ENCODE results near the gene C1QTNF5.

C1QTNF5 gene

GRCh38 chr11:119377112-119377901 is 36.6 kb upstream of the C1QTNF5 start:
- Histone ChIP-seq H3K27ac (replicated peaks; ENCODE audit: low read length) (no peak overlapping the region), H3K18ac (ENCODE audit: low read length) (peak overlapping the region; percentile 63), H4K8ac (ENCODE audit: low read depth, low read length) (no peak overlapping the region)

DNA sequence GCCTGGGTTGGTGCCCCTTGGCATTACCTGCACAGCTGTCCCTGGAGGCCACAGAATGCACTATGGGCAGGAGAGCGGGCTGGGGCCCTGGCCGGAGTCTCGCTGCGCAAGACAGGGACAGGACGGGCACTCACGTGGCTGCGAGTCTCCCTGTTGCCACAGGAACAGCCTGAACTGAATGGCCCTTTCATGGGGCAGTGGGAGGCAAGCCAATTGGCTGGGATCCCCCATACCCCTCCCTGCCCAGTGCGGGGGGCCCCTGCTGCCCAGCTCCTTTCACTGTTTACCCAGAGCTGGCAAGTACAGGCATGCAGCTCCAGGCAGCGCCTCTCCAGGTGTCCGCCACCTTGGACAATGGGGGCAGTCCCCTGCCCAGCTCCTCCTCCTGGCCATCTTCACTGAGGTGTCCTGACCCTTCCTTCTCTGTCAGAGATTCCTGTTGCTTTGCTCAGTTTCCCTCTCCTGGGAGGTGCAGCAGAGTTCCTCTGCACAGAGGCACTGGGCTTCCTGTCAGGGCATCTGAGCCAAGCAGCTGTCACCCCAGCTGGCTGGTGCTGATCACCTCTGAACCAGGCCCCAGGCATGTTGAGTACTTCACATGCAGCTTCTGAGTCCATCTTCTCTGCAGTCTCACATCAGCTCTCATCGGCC is 35.6 kb upstream of the C1QTNF5 start:
- Histone ChIP-seq H3K27ac (replicated peaks; ENCODE audit: low read length) (peak overlapping the region; percentile 18), H3K4me1 (ENCODE audit: control insufficient read depth in 2 of 2, insufficient read depth in 1 of 2, low read depth in 1 of 2, low read length in 2 of 2) (peaks cover 34 to 54% of the 10 kb centered on the region in 2 donors), H3K79me1 (ENCODE audit: low read depth, low read length) (no peaks in the 10 kb centered on the region), H3K4ac (ENCODE audit: low read length) (no peak overlapping the region), H2BK120ac (ENCODE audit: low read depth, low read length) (no peak overlapping the region), H2AFZ (ENCODE audit: low read length) (peak overlapping the region; percentile 55), H4K8ac (ENCODE audit: low read depth, low read length) (no peak overlapping the region), H3K4me3 (ENCODE audit: low read length in 2 of 2) (no peak overlapping the region), H2BK5ac (ENCODE audit: low read length) (no peak overlapping the region), H3K14ac (ENCODE audit: low read length) (peak overlapping the region; percentile 60), H3K18ac (ENCODE audit: low read length) (peak overlapping the region; percentile 55), H3K36me3 (replicated peaks in 1 of 2; ENCODE audit: control insufficient read depth in 2 of 2, insufficient read depth in 2 of 2, low read length in 2 of 2) (no peaks in the 10 kb centered on the region), H3K23ac (ENCODE audit: low read depth, low read length, poor library complexity) (peak overlapping the region; percentile 8), H4K91ac (ENCODE audit: low read depth, low read length, poor library complexity) (no peak overlapping the region), H3K9me3 (replicated peaks in 1 of 2; ENCODE audit: control insufficient read depth in 2 of 2, insufficient read depth in 1 of 2, low read depth in 1 of 2, low read length in 2 of 2) (no peaks in the 10 kb centered on the region), H2BK15ac (ENCODE audit: low read length) (peak overlapping the region; percentile 75), H2BK12ac (ENCODE audit: low read length) (peak overlapping the region; percentile 59), H3K9ac (ENCODE audit: low read depth, low read length, poor library complexity) (no peak overlapping the region), H3K27me3 (ENCODE audit: control insufficient read depth in 3 of 3, insufficient read depth in 3 of 3, low read depth in 1 of 3, low read length in 3 of 3) (peaks cover 0 to 48% (median 3%) of the 10 kb centered on the region in 3 experiments), H3K4me2 (ENCODE audit: insufficient read depth, low read length, poor library complexity, severe bottlenecking) (no peak overlapping the region), H2AK5ac (ENCODE audit: low read depth, low read length) (peak overlapping the region; percentile 57)
- no peak for DNase-seq (ENCODE audit: low spot score)
- WGBS, 2 donors (ENCODE audit: extremely low coverage in 2 of 2, insufficient read length in 2 of 2, insufficient replicate concordance in 1 of 2) = no CpG with 5 or more reads among the region's 11 CpGs

More at GRCh38 chr11:119377112-119377901, 36.6 kb upstream of the C1QTNF5 start:
- Histone ChIP-seq H3K9ac (ENCODE audit: low read depth, low read length, poor library complexity) (no peak overlapping the region), H2BK120ac (ENCODE audit: low read depth, low read length) (no peak overlapping the region), H3K79me1 (ENCODE audit: low read depth, low read length) (no peaks in the 10 kb centered on the region), H2BK15ac (ENCODE audit: low read length) (peak overlapping the region; percentile 5), H3K4me2 (ENCODE audit: insufficient read depth, low read length, poor library complexity, severe bottlenecking) (no peak overlapping the region), H3K14ac (ENCODE audit: low read length) (no peak overlapping the region), H3K4ac (ENCODE audit: low read length) (no peak overlapping the region), H2BK12ac (ENCODE audit: low read length) (no peak overlapping the region), H2AK5ac (ENCODE audit: low read depth, low read length) (peak overlapping the region; percentile 87), H3K36me3 (replicated peaks in 1 of 2; ENCODE audit: control insufficient read depth in 2 of 2, insufficient read depth in 2 of 2, low read length in 2 of 2) (no peaks in the 10 kb centered on the region), H2BK5ac (ENCODE audit: low read length) (no peak overlapping the region), H2AFZ (ENCODE audit: low read length) (no peak overlapping the region), H3K4me3 (ENCODE audit: low read length in 2 of 2) (no peak overlapping the region), H3K23ac (ENCODE audit: low read depth, low read length, poor library complexity) (no peak overlapping the region), H3K9me3 (replicated peaks in 1 of 2; ENCODE audit: control insufficient read depth in 2 of 2, insufficient read depth in 1 of 2, low read depth in 1 of 2, low read length in 2 of 2) (no peaks in the 10 kb centered on the region), H4K91ac (ENCODE audit: low read depth, low read length, poor library complexity) (no peak overlapping the region), H3K4me1 (ENCODE audit: control insufficient read depth in 2 of 2, insufficient read depth in 1 of 2, low read depth in 1 of 2, low read length in 2 of 2) (peaks cover 36 to 51% of the 10 kb centered on the region in 2 donors), H3K27me3 (ENCODE audit: control insufficient read depth in 3 of 3, insufficient read depth in 3 of 3, low read depth in 1 of 3, low read length in 3 of 3) (peaks cover 0 to 41% (median 3%) of the 10 kb centered on the region in 3 experiments)
- no CpG with 5 or more reads among the region's 12 CpGs for WGBS, 2 donors (ENCODE audit: extremely low coverage in 2 of 2, insufficient read length in 2 of 2, insufficient replicate concordance in 1 of 2)
- DNase-seq (ENCODE audit: low spot score) = no peak

GRCh38 chr11:119375337-119376196 is 34.9 kb upstream of the C1QTNF5 start:
- Histone ChIP-seq H3K36me3 (replicated peaks in 1 of 2; ENCODE audit: control insufficient read depth in 2 of 2, insufficient read depth in 2 of 2, low read length in 2 of 2) (no peaks in the 10 kb centered on the region), H3K4me2 (ENCODE audit: insufficient read depth, low read length, poor library complexity, severe bottlenecking) (no peak overlapping the region), H2BK120ac (ENCODE audit: low read depth, low read length) (no peak overlapping the region), H2BK12ac (ENCODE audit: low read length) (peak overlapping the region; percentile 59), H3K18ac (ENCODE audit: low read length) (peak overlapping the region; percentile 50), H2BK5ac (ENCODE audit: low read length) (no peak overlapping the region), H4K8ac (ENCODE audit: low read depth, low read length) (no peak overlapping the region), H3K4ac (ENCODE audit: low read length) (no peak overlapping the region), H3K79me1 (ENCODE audit: low read depth, low read length) (no peaks in the 10 kb centered on the region), H2AFZ (ENCODE audit: low read length) (peak overlapping the region; percentile 55), H3K9ac (ENCODE audit: low read depth, low read length, poor library complexity) (no peak overlapping the region), H2AK5ac (ENCODE audit: low read depth, low read length) (peak overlapping the region; percentile 88), H4K91ac (ENCODE audit: low read depth, low read length, poor library complexity) (no peak overlapping the region), H2BK15ac (ENCODE audit: low read length) (peak overlapping the region; percentile 75), H3K23ac (ENCODE audit: low read depth, low read length, poor library complexity) (no peak overlapping the region), H3K14ac (ENCODE audit: low read length) (peak overlapping the region; percentile 60), H3K9me3 (replicated peaks in 1 of 2; ENCODE audit: control insufficient read depth in 2 of 2, insufficient read depth in 1 of 2, low read depth in 1 of 2, low read length in 2 of 2) (no peaks in the 10 kb centered on the region), H3K4me1 (ENCODE audit: control insufficient read depth in 2 of 2, insufficient read depth in 1 of 2, low read depth in 1 of 2, low read length in 2 of 2) (peaks cover 30 to 51% of the 10 kb centered on the region in 2 donors), H3K27ac (replicated peaks; ENCODE audit: low read length) (peak overlapping the region; percentile 18), H3K4me3 (ENCODE audit: low read length in 2 of 2) (no peak overlapping the region), H3K27me3 (ENCODE audit: control insufficient read depth in 3 of 3, insufficient read depth in 3 of 3, low read depth in 1 of 3, low read length in 3 of 3) (peaks cover 0 to 47% (median under 1%) of the 10 kb centered on the region in 3 experiments)
- WGBS, 2 donors (ENCODE audit: extremely low coverage in 2 of 2, insufficient read length in 2 of 2, insufficient replicate concordance in 1 of 2) = no CpG with 5 or more reads among the region's 14 CpGs
- no peak for DNase-seq (ENCODE audit: low spot score)
